ENCODE measurements around the gene IL10RA.
"Not testable (repeated sequence)": the region's sequence is repeated elsewhere in the genome, so short reads cannot be mapped to it uniquely, and the experiment has no call there.

IL10RA gene

GRCh38 chr11:117985953-117986887, at the start of gene IL10RA:
IL10RA (plus strand) TSS chr11:117986394; CDS start chr11:117986468, 74 bp downstream.
- DNase-seq = no peak

GRCh38 chr11:117936973-117937372, 49.2 kb upstream of the IL10RA start:
- DNase-seq = no peak

GRCh38 chr11:117940736-117941135, 45.5 kb upstream of the IL10RA start:
- DNase-seq = no peak

- DNase-seq = no peak
Measured at GRCh38 chr11:117941163-117941707, 45.0 kb upstream of the IL10RA start.

- no peak for DNase-seq
Measured at GRCh38 chr11:117941976-117942654, 44.1 kb upstream of the IL10RA start.

- no peak for DNase-seq
Measured at GRCh38 chr11:117944554-117944953, 41.6 kb upstream of the IL10RA start.

- no peak for DNase-seq
Measured at GRCh38 chr11:117945047-117945810, 41.0 kb upstream of the IL10RA start.

- no peak for DNase-seq
Measured at GRCh38 chr11:117946156-117946841, 39.9 kb upstream of the IL10RA start.

GRCh38 chr11:117946842-117947526, 39.2 kb upstream of the IL10RA start:
- peak; percentile 64 for DNase-seq

- not testable (repeated sequence) for DNase-seq
Measured at GRCh38 chr11:117947751-117948150, 38.4 kb upstream of the IL10RA start.

GRCh38 chr11:117948466-117948865, 37.7 kb upstream of the IL10RA start:
- not testable (repeated sequence) for DNase-seq

GRCh38 chr11:117949062-117949461, 37.1 kb upstream of the IL10RA start:
- no peak for DNase-seq

GRCh38 chr11:117950301-117950700, 35.9 kb upstream of the IL10RA start:
- DNase-seq = no peak

GRCh38 chr11:117950993-117951961, 34.9 kb upstream of the IL10RA start:
- no peak for DNase-seq

GRCh38 chr11:117953024-117953671, 33.0 kb upstream of the IL10RA start:
- no peak for DNase-seq

GRCh38 chr11:117958949-117959348, 27.2 kb upstream of the IL10RA start:
- DNase-seq = no peak

- DNase-seq = no peak
Measured at GRCh38 chr11:117959438-117960149, 26.6 kb upstream of the IL10RA start.

GRCh38 chr11:117960406-117960805, 25.8 kb upstream of the IL10RA start:
- no peak for DNase-seq

GRCh38 chr11:117961896-117962295, 24.3 kb upstream of the IL10RA start:
- no peak for DNase-seq
